Ishikawa (cell line): ENCODE measurements around the gene CBLB.

Experiments used
- CEBPB ChIP-seq: IDR thresholded peaks from 2 replicates; pipeline ENCODE4 v1.6.1; 2012
- CREB1 ChIP-seq: IDR thresholded peaks from 2 replicates; pipeline ENCODE4 v1.6.1; 2012; ENCODE audit warnings: low read depth
- EGR1 ChIP-seq: IDR thresholded peaks from 2 replicates; pipeline ENCODE4 v1.6.1; 2012
- EP300 ChIP-seq: IDR thresholded peaks from 2 replicates; pipeline ENCODE4 v1.6.1; 2012; ENCODE audit warnings: borderline replicate concordance
- FOXM1 ChIP-seq: IDR thresholded peaks from 2 replicates; pipeline ENCODE4 v1.6.1; 2012; ENCODE audit warnings: low read depth, borderline replicate concordance
- NFIC ChIP-seq: IDR thresholded peaks from 2 replicates; pipeline ENCODE4 v1.6.1; 2012
- RAD21 ChIP-seq: IDR thresholded peaks from 2 replicates; pipeline ENCODE4 v1.6.1; 2012; ENCODE audit warnings: low read depth
- TAF1 ChIP-seq: IDR thresholded peaks from 2 replicates; pipeline ENCODE4 v1.6.1; 2012; ENCODE audit warnings: low read depth, mild to moderate bottlenecking
- TCF12 ChIP-seq: IDR thresholded peaks from 2 replicates; pipeline ENCODE4 v1.6.1; 2012; ENCODE audit warnings: low read depth
- TEAD4 ChIP-seq: IDR thresholded peaks from 2 replicates; pipeline ENCODE4 v1.6.1; 2012
- YY1 ChIP-seq: IDR thresholded peaks from 2 replicates; pipeline ENCODE4 v1.6.1; 2012; ENCODE audit warnings: low read depth
- ZBTB7A ChIP-seq: IDR thresholded peaks from 2 replicates; pipeline ENCODE4 v1.6.1; 2012; ENCODE audit warnings: low read depth
- TF ChIP-seq, protein P1 (sequence below): IDR thresholded peaks from 2 replicates; pipeline ENCODE4 v1.6.1; 2012
- TF ChIP-seq, protein P2 (sequence below): IDR thresholded peaks from 2 replicates; pipeline ENCODE4 v1.6.1; 2012; ENCODE audit warnings: low read depth, mild to moderate bottlenecking
- TF ChIP-seq, protein P3 (sequence below): IDR thresholded peaks from 2 replicates; pipeline ENCODE4 v1.6.1; 2012

The CBLB gene

DNA sequence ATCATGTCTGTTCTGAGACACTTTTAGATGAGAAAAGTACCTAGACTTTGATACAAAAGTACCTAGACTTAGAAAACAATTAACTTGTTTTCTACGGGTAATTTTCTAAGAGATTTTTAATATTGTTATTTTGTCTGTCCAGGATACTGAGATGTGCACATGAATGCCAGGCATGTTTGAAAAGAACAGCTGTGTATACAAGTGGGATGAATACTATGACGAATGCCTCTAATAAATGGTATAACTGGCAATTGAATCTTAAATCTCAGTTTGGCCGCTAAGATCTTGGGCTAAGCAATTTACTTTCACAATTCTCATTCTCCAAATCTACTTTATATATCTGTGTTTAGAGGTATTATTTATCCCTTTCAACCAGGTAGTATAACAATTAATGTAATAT is 207.4 kb downstream of the CBLB start:
- no peak for TF ChIP-seq NFIC
- TF ChIP-seq EP300, result no peak
- no peak for TF ChIP-seq TCF12
- no peak for TF ChIP-seq CEBPB
- TF ChIP-seq FOXM1, result no peak
- TF ChIP-seq, protein P1, sequence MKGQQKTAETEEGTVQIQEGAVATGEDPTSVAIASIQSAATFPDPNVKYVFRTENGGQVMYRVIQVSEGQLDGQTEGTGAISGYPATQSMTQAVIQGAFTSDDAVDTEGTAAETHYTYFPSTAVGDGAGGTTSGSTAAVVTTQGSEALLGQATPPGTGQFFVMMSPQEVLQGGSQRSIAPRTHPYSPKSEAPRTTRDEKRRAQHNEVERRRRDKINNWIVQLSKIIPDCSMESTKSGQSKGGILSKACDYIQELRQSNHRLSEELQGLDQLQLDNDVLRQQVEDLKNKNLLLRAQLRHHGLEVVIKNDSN, result no peak
- TF ChIP-seq, protein P2, sequence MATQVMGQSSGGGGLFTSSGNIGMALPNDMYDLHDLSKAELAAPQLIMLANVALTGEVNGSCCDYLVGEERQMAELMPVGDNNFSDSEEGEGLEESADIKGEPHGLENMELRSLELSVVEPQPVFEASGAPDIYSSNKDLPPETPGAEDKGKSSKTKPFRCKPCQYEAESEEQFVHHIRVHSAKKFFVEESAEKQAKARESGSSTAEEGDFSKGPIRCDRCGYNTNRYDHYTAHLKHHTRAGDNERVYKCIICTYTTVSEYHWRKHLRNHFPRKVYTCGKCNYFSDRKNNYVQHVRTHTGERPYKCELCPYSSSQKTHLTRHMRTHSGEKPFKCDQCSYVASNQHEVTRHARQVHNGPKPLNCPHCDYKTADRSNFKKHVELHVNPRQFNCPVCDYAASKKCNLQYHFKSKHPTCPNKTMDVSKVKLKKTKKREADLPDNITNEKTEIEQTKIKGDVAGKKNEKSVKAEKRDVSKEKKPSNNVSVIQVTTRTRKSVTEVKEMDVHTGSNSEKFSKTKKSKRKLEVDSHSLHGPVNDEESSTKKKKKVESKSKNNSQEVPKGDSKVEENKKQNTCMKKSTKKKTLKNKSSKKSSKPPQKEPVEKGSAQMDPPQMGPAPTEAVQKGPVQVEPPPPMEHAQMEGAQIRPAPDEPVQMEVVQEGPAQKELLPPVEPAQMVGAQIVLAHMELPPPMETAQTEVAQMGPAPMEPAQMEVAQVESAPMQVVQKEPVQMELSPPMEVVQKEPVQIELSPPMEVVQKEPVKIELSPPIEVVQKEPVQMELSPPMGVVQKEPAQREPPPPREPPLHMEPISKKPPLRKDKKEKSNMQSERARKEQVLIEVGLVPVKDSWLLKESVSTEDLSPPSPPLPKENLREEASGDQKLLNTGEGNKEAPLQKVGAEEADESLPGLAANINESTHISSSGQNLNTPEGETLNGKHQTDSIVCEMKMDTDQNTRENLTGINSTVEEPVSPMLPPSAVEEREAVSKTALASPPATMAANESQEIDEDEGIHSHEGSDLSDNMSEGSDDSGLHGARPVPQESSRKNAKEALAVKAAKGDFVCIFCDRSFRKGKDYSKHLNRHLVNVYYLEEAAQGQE, result no peak
- TF ChIP-seq TAF1, result no peak
- TF ChIP-seq EGR1, result no peak
- TF ChIP-seq, protein P3, sequence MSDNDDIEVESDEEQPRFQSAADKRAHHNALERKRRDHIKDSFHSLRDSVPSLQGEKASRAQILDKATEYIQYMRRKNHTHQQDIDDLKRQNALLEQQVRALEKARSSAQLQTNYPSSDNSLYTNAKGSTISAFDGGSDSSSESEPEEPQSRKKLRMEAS, result no peak
- no peak for TF ChIP-seq YY1

DNA sequence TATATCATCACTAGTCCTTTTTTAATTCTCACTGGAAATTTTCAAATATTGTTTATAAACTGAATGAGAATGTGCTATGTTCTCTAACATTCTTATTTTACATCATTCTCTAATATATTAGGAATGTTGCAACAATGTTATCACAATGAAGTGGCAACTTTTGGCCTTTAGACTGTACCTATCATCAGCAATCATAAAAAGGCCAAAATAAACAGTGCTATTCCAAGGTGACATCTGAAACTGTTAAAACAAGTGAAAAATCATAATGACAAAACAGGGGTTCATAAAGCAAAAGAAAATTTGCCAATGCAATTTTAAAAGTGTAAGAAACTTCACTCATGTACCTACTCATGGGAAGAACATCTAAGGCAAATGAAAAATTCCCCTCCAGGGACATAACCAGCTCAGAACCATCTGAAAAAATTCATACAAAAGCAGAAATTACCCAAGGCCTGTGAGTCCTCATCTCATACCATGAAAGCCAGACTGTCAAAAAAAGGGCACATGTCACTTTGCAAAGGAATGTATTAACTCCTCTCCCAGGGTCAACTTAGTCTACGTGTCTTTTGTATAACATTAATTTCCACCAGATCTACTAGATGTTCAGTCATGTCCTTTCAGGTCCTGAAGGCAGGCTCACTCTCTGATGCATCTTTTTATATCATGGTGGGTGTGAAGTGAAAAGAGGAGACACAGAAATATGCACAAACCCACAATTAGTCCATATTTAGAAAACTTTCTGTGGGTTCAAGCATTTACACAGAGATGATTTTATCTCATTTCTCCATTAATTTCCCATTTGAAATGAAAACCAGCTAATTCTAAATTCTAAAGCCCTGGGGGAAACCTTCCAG is 211.9 kb downstream of the CBLB start:
- TF ChIP-seq YY1 (no peak), FOXM1 (no peak), NFIC (no peak), TAF1 (no peak), EP300 (no peak), CREB1 (no peak), CEBPB (no peak), ZBTB7A (no peak), EGR1 (no peak), TEAD4 (no peak), TCF12 (no peak), RAD21 (no peak)
- TF ChIP-seq, protein P2, result no peak
- TF ChIP-seq, protein P1, result no peak

DNA sequence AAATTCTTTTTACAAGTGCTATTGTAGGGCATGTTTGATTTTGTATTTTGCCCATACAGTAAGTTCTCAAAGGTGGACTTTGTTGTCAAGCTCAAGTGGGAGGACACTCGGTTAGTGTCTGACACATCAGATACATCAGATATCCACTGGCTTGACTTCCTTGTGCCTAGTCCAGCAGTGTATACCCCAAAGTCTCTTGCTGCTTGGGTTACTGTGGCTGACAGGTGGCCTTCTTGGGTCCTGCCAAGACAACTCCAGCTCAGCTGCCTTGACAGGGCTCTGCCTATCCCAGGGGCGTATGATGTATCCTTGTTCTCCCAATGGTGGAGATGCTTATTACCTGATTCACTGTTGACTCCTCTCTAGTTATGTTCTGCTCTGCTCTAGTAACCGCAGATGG is 214.9 kb downstream of the CBLB start:
- no peak for TF ChIP-seq NFIC
- TF ChIP-seq TCF12, result no peak
- TF ChIP-seq, protein P3, result no peak
- TF ChIP-seq RAD21, result no peak
- TF ChIP-seq EGR1, result no peak
- TF ChIP-seq CEBPB, result no peak
- no peak for TF ChIP-seq YY1
- no peak for TF ChIP-seq EP300
- TF ChIP-seq, protein P1, result no peak
- no peak for TF ChIP-seq FOXM1
- no peak for TF ChIP-seq ZBTB7A
- TF ChIP-seq, protein P2, result no peak
- TF ChIP-seq TAF1, result no peak
- no peak for TF ChIP-seq CREB1
- TF ChIP-seq TEAD4, result no peak

DNA sequence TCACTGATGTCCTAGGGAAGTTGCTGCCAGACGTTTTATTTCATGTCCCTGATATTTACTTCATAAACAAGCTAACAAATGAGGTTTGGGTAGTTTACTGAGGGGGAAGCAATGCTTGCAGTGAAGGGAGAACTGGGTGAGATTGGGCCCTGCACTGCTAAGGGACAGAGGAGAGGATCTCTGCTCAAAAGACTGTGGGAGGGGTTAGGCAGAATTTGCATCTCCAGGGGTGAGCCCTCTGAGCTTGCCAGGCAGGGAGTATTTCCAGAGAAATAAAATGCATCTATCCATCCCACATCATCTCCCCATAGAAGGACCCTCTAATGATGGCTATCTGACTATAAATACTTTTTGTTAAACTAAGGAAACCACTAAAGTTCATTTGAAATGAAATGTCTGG is 215.6 kb downstream of the CBLB start:
- TF ChIP-seq ZBTB7A (no peak), NFIC (no peak)
- TF ChIP-seq, protein P3, result no peak
